ENCODE measurements around the gene SRRM4.

DNA sequence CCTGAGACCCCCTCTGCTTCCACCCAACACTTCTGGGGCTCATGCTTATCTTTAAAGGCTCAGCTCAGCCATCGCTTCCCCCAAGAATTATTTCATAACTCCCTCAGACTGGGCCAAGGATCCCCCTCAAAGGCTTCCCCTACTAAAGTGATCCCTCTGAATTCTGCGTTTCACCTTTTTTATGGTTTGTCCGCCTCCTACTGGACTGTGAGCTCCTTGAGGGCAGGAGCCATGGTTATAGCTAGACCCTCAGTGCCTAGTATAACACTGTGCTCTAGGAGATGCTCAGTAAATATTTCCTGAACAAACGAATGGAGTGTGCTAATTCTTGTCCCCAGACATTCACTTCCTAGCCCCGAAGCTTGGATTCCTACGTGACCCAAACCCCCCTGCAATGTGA lies 20.5 kb upstream of the SRRM4 start:
- TF ChIP-seq CTCF (IDR thresholded peaks at IDR 0.05) = no peak
- TF ChIP-seq POLR2A (IDR thresholded peaks at IDR 0.05) = no peak

Measured in thyroid gland (tissue), 4 donors.